HFFc6 (cell line): Measurements from ENCODE around the gene JARID2. TPM values are rescaled to one million over a fixed set of nuclear protein-coding genes. Genes with fewer than 3 reads are reported as not detected.
"Not testable (repeated sequence)": the region's sequence is repeated elsewhere in the genome, so short reads cannot be mapped to it uniquely, and the experiment has no call there.

Source experiments
- DNase-seq: peaks from one replicate; pipeline ENCODE4 v3.0.0-alpha.2; 2018
- H3K27ac Mint-ChIP-seq: 2 replicates; pipeline ENCODE4 v1.8.0; 2020; ENCODE audit warnings: mild to moderate bottlenecking, mixed read lengths
- H3K27me3 Mint-ChIP-seq: 2 replicates; pipeline ENCODE4 v1.8.0; 2021; ENCODE audit warnings: mild to moderate bottlenecking, moderate library complexity, mixed read lengths; ENCODE audit not compliant: insufficient read depth
- H3K36me3 Mint-ChIP-seq: 2 replicates; pipeline ENCODE4 v1.8.0; 2021; ENCODE audit warnings: low read depth, mixed read lengths
- H3K4me1 Mint-ChIP-seq: 2 replicates; pipeline ENCODE4 v1.8.0; 2020; ENCODE audit warnings: low read depth, mixed read lengths
- H3K4me3 Mint-ChIP-seq: 2 replicates; pipeline ENCODE4 v1.8.0; 2020; ENCODE audit warnings: mild to moderate bottlenecking, moderate library complexity, mixed read lengths
- H3K9me3 Mint-ChIP-seq: 2 replicates; pipeline ENCODE4 v1.8.0; 2020; ENCODE audit warnings: mild to moderate bottlenecking, mixed read lengths
- CTCF ChIP-seq: fragments of 200-600 bp; sonication (generic); IDR thresholded peaks from 2 replicates; pipeline ENCODE4 v1.5.0; 2021; ENCODE audit warnings: antibody characterized with exemption, mild to moderate bottlenecking
- total RNA-seq, 6 experiments: library from RNA; stranded (reverse); fragmentation: NEBNext Ultra II Directional; extraction: Animal tissue kit (Norgen Biotek cat#: 25700); gene quantifications; 2 replicates in 1 of 6; 3 replicates in 5 of 6; pipeline ENCODE4 v1.2.3, GENCODE V29; 2021

JARID2 gene
- total RNA-seq, 6 experiments from 2014 or later = 8.3 to 10.1 (median 9.5) TPM

GRCh38 chr6:15294504-15294903 lies 48.6 kb downstream of the JARID2 start:
- no peak for TF ChIP-seq CTCF
- Mint-ChIP-seq H3K27me3 (no peaks in the 10 kb centered on the region), H3K4me1 (peaks cover 64% of the 10 kb centered on the region), H3K27ac (no peak overlapping the region), H3K36me3 (peaks cover 12% of the 10 kb centered on the region; the same call in 1 of the 2 replicates), H3K9me3 (no peaks in the 10 kb centered on the region), H3K4me3 (no peak overlapping the region)
- DNase-seq = no peak

GRCh38 chr6:15296249-15296648 lies 50.4 kb downstream of the JARID2 start:
- Mint-ChIP-seq H3K9me3 (no peaks in the 10 kb centered on the region), H3K4me3 (no peak overlapping the region), H3K27me3 (no peaks in the 10 kb centered on the region), H3K27ac (no peak overlapping the region), H3K36me3 (peaks cover 12% of the 10 kb centered on the region; the same call in 1 of the 2 replicates), H3K4me1 (peaks cover 64% of the 10 kb centered on the region)
- DNase-seq = no peak
- no peak for TF ChIP-seq CTCF

- H3K27ac Mint-ChIP-seq = no peak overlapping the region
- no peak for DNase-seq
- peaks cover 64% of the 10 kb centered on the region for H3K4me1 Mint-ChIP-seq
- TF ChIP-seq CTCF = no peak
- H3K4me3 Mint-ChIP-seq = no peak overlapping the region
- no peaks in the 10 kb centered on the region for H3K9me3 Mint-ChIP-seq
- peaks cover 12% of the 10 kb centered on the region for H3K36me3 Mint-ChIP-seq
- H3K27me3 Mint-ChIP-seq = no peaks in the 10 kb centered on the region
These were observed 50.9 kb downstream of the JARID2 start for GRCh38 chr6:15296735-15297134.

DNA sequence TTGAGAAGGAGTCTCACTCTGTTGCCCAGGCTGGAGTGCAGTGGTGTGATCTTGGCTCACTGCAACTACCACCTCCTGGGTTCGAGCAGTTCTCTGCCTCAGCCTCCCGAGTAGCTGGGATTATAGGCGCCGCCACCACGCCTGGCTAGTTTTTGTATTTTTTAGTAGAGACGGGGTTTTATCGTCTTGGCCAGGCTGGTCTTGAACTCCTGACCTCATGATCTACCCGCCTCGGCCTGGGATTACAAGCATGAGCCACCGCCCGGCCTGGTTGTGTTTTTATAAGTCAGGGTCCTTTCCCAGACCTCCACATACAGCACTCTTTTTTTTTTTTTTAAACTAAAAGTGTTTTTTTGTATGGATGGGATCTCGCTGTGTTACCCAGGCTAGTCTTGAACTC lies 51.3 kb downstream of the JARID2 start:
- not testable (repeated sequence) for H3K4me3 Mint-ChIP-seq, DNase-seq, H3K27ac Mint-ChIP-seq, H3K27me3 Mint-ChIP-seq, H3K9me3 Mint-ChIP-seq
- peaks cover 12% of the 10 kb centered on the region for H3K36me3 Mint-ChIP-seq
- H3K4me1 Mint-ChIP-seq = peaks cover 68% of the 10 kb centered on the region

DNA sequence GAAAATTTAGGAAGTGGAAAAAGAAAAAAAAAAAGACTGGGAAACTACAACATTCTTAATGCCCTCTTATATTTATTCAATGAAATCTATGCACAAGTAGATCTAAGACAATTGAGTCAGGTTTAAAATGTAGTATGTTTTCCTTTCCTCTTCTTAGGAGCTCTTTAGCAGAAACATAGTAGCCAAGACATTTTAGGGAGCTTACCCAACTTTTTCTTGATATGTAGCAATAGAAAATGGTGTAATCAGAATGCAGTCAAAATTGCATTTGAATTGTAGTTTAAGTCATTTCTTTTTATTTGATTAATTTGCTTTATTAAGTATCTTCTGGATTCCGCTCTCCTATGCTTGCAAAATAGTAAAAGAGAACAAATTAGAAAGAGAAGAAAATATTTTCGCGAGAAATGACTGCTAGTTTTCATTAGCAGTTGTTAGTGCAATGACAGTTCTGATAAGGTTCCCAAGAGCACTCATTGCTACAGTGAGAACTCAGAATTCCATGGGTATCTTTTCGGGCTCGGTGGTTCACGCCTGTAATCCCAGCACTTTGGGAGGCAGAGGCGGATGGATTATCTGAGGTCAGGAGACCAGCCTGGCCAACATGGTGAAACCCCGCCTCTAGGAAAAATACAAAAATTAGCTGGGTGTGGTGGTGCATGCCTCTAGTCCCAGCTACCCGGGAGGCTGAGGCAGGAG lies 52.2 kb downstream of the JARID2 start:
- Mint-ChIP-seq H3K4me3 (no peak overlapping the region), H3K4me1 (peaks cover 61% of the 10 kb centered on the region), H3K27me3 (no peaks in the 10 kb centered on the region), H3K27ac (no peak overlapping the region), H3K36me3 (peaks cover 12% of the 10 kb centered on the region), H3K9me3 (no peaks in the 10 kb centered on the region)
- no peak for TF ChIP-seq CTCF
- no peak for DNase-seq

DNA sequence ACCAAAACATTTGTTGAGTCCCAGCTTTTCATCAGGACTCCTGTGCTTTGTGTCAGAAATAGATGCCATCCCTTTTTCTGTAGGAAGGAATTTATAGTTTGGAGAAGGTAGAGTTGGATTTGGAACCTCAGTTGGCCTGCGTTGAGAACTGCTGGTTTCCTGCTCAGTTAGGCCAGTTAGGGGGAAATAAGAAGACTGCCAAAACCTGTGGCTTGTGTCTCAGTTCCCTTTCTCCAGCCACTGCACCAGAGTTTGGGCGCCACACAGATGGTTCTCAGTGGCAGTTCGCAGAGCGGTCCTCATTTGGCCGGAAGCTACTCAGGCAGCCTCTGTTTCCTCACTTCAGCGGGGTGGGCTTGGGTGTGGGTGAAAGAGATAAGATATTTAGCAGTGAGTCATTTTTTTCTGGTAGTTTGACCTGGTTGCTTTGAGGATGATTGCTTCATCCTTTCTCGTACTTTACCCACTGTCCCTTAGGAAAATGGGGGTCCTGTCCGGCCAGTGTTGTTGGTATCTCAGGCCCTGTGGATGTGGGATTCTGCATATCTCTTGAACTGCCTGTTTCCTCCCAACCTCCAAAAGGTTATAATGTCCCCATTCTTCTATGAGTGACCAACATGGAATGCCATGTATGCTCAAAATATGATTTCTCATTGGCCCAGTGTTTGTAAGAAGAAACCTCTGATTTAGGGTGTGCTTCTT lies 53.7 kb downstream of the JARID2 start:
- Mint-ChIP-seq H3K9me3 (no peaks in the 10 kb centered on the region), H3K27me3 (no peaks in the 10 kb centered on the region), H3K27ac (peak overlapping the region; percentile 37), H3K4me1 (peaks cover 60% of the 10 kb centered on the region), H3K4me3 (peak overlapping the region; percentile 35), H3K36me3 (peaks cover 7% of the 10 kb centered on the region)
- TF ChIP-seq CTCF = no peak
- peak; percentile 7 for DNase-seq
